DND-41 (cell line): ENCODE data around the gene ATF7IP.

Source experiments
- ATAC-seq: fragments of 200-7000 bp; cut with Tn5 transposase; 3 replicates; pipeline ENCODE4 v1.9.1; 2021; ENCODE audit warnings: low read depth; ENCODE audit not compliant: insufficient read depth
- DNase-seq: peaks from one replicate; pipeline ENCODE4 v3.0.0-alpha.2; 2020
- H2AFZ ChIP-seq: 2 replicates; pipeline ENCODE4 v1.6.0; 2012; ENCODE audit warnings: low read depth, low read length
- H3K27ac ChIP-seq: 2 replicates; pipeline ENCODE4 v1.5.1; 2012; ENCODE audit warnings: low read length, inconsistent platforms
- H3K27me3 ChIP-seq: fragments of 200-600 bp; sonication (generic); 2 replicates; pipeline ENCODE4 v1.6.0; 2012; ENCODE audit warnings: low read length, mild to moderate bottlenecking, inconsistent platforms; ENCODE audit not compliant: insufficient read depth, poor library complexity
- H3K36me3 ChIP-seq: 2 replicates; pipeline ENCODE4 v1.5.1; 2012; ENCODE audit warnings: low read length, inconsistent platforms; ENCODE audit not compliant: insufficient read depth
- H3K4me1 ChIP-seq: 2 replicates; pipeline ENCODE4 v1.5.1; 2012; ENCODE audit warnings: mild to moderate bottlenecking, low read length; ENCODE audit not compliant: insufficient read depth
- H3K4me2 ChIP-seq: 2 replicates; pipeline ENCODE4 v1.6.0; 2012; ENCODE audit warnings: mild to moderate bottlenecking, moderate library complexity, low read length, inconsistent platforms; ENCODE audit not compliant: insufficient read depth
- H3K4me3 ChIP-seq, 2 experiments: fragments of 200-600 bp in 1 of 2; shearing (Covaris generic) in 1 of 2; 2 replicates each; pipeline ENCODE4 v1.5.1; 2012 to 2016; ENCODE audit warnings: inconsistent platforms in 2 of 2, low read length in 2 of 2, mild to moderate bottlenecking in 2 of 2, low read depth in 1 of 2, moderate library complexity in 1 of 2
- H3K79me2 ChIP-seq: 2 replicates; pipeline ENCODE4 v1.6.0; 2012; ENCODE audit warnings: low read length, inconsistent platforms; ENCODE audit not compliant: insufficient read depth
- H3K9ac ChIP-seq: 2 replicates; pipeline ENCODE4 v1.6.0; 2012; ENCODE audit warnings: low read depth, mild to moderate bottlenecking, inconsistent platforms, low read length, moderate library complexity
- H3K9me3 ChIP-seq: 2 replicates; pipeline ENCODE4 v1.5.1; 2012; ENCODE audit warnings: low read length, moderate library complexity, mild to moderate bottlenecking, inconsistent platforms; ENCODE audit not compliant: insufficient read depth, severe bottlenecking
- H4K20me1 ChIP-seq: 2 replicates; pipeline ENCODE4 v1.6.0; 2012; ENCODE audit warnings: low read length; ENCODE audit not compliant: insufficient read depth
- EZH2 ChIP-seq: IDR thresholded peaks from 3 replicates; pipeline ENCODE4 v1.6.1; 2012; ENCODE audit warnings: borderline replicate concordance, low read depth, mild to moderate bottlenecking, moderate library complexity, low read length, inconsistent platforms; ENCODE audit not compliant: severe bottlenecking
- TF ChIP-seq, protein P1 (sequence below): IDR thresholded peaks from 2 replicates; pipeline ENCODE4 v1.5.1; 2012; ENCODE audit warnings: borderline replicate concordance, low read length, moderate library complexity, mild to moderate bottlenecking; ENCODE audit not compliant: poor library complexity, severe bottlenecking; ENCODE audit errors: extremely low read depth

The ATF7IP gene

DNA sequence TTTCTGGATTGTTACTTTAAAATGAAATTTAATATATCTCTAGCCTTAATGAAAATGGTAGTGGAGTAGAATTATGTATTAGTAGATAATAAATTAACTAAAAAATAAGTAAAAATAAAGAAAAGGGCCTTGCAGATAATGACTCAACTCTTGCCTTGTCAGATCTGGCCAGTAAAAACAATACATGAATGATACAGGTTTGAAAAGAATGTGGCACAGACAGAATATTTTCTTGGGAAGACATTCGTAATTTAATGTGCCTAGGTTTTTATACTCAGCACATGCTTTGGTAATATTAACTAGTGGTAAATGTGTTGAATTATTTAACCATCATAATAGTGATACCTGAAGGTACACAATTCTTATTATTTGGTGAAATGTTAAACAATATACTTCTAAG lies 28.3 kb downstream of the ATF7IP start:
- H2AFZ ChIP-seq = no peak overlapping the region
- H3K27me3 ChIP-seq = no peaks in the 10 kb centered on the region
- no peaks in the 10 kb centered on the region for H4K20me1 ChIP-seq
- DNase-seq = no peak
- peaks cover 38% of the 10 kb centered on the region for H3K4me1 ChIP-seq
- H3K4me3 ChIP-seq = no peak overlapping the region
- H3K36me3 ChIP-seq = no peaks in the 10 kb centered on the region
- no peak for ATAC-seq
- no peak for TF ChIP-seq EZH2
- TF ChIP-seq, protein P1, sequence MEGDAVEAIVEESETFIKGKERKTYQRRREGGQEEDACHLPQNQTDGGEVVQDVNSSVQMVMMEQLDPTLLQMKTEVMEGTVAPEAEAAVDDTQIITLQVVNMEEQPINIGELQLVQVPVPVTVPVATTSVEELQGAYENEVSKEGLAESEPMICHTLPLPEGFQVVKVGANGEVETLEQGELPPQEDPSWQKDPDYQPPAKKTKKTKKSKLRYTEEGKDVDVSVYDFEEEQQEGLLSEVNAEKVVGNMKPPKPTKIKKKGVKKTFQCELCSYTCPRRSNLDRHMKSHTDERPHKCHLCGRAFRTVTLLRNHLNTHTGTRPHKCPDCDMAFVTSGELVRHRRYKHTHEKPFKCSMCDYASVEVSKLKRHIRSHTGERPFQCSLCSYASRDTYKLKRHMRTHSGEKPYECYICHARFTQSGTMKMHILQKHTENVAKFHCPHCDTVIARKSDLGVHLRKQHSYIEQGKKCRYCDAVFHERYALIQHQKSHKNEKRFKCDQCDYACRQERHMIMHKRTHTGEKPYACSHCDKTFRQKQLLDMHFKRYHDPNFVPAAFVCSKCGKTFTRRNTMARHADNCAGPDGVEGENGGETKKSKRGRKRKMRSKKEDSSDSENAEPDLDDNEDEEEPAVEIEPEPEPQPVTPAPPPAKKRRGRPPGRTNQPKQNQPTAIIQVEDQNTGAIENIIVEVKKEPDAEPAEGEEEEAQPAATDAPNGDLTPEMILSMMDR = no peak
- H3K9ac ChIP-seq = no peak overlapping the region
- H3K27ac ChIP-seq = no peak overlapping the region
- H3K79me2 ChIP-seq = peaks cover 96% of the 10 kb centered on the region
- peak overlapping the region; percentile 10; the same call in 1 of the 2 replicates for H3K4me2 ChIP-seq
- no peaks in the 10 kb centered on the region for H3K9me3 ChIP-seq

DNA sequence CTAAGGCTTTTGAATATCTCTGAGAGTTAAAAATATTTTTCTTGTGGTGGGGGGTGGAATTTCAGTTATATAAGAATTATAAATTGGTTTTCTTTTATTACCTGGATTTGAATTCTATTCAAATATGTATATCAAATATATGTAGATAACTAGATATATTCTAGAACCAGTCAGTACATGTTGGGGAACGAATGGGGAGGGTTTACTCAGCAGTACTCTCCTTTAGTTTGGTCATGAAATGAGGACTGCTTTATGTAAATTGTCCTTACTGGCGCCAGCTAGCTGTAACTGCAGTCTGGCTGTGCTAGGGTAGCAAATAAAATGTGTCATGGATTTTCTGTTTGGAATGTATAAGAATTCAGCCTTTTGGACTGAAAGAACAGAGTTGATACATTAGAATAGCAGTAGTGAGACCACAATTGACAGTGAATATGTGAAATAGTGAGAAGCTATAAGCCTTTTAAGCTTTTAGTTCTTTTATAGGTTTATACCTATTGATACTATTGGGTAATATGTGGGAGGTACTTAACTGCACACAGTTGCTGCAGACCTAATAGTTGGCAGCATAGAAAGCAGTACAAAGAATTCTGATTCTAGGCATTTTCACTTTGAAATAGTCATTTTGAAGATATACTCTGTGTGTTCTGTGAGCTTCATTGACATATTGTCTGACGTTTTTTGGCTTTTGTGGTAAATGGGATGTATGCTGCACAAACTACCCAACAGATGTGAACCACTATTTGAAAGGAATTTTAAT lies 29.0 kb downstream of the ATF7IP start:
- Histone ChIP-seq H3K9ac (no peak overlapping the region), H3K4me3 (no peak overlapping the region), H3K9me3 (no peaks in the 10 kb centered on the region), H3K79me2 (peaks cover 96% of the 10 kb centered on the region), H4K20me1 (no peaks in the 10 kb centered on the region), H3K4me1 (peaks cover 35% of the 10 kb centered on the region), H3K27me3 (no peaks in the 10 kb centered on the region), H3K36me3 (no peaks in the 10 kb centered on the region), H2AFZ (no peak overlapping the region), H3K27ac (peak overlapping the region; percentile 36; the same call in 1 of the 2 replicates), H3K4me2 (peak overlapping the region; percentile 10; the same call in 1 of the 2 replicates)
- ATAC-seq (peak; percentile 84), DNase-seq (peak; percentile 27)
- no peak for TF ChIP-seq EZH2
- TF ChIP-seq, protein P1 = no peak

DNA sequence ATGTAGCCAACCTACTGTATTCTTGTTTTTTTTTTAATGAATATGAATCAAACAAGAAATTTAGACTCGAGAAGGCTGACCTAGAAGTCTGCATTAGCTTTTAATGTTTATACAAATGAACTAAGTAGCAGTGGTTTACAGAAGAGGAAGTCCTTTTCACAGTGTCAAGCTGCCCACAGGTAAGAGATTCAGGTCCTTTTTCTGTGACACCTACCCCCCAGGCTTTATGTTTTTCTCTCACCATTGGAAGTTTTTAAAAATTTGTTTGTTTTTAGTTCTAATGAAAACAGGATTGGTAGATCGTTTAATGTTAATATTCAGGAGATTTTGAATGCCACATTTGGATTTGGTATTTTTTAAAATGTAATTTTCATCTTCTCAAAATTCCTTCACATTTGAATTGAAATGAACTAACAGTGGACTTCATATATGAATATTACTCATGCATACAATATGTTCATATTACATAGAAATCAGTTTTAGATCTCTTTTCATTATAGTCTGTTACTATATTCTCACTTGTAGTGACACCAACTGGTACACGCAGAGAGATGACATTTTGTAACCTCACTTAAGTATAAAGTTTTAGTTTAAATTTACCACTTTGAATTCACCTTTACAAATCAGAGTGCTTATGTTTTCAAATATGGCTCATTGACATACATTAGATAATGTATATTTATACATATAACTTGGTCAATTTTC lies 29.7 kb downstream of the ATF7IP start:
- Histone ChIP-seq H3K4me2 (no peak overlapping the region; the same call in 1 of the 2 replicates), H3K9me3 (no peaks in the 10 kb centered on the region), H3K79me2 (peaks cover 98% of the 10 kb centered on the region), H4K20me1 (no peaks in the 10 kb centered on the region), H3K27ac (0 out of 2 replicates have a peak overlapping the region, but pooled peaks have one; percentile 36), H3K4me1 (peaks cover 39% of the 10 kb centered on the region), H3K36me3 (no peaks in the 10 kb centered on the region), H3K9ac (no peak overlapping the region), H3K27me3 (no peaks in the 10 kb centered on the region), H2AFZ (no peak overlapping the region), H3K4me3 (no peak overlapping the region)
- no peak for DNase-seq
- TF ChIP-seq, protein P1 = no peak
- no peak for TF ChIP-seq EZH2
- ATAC-seq = 0 out of 3 replicates have a peak, but pooled peaks have one; percentile 3
